Kidney epithelial cell (primary cell): Measurements from ENCODE around the gene ANO9. TPM values are rescaled to one million over a fixed set of nuclear protein-coding genes. Genes with fewer than 3 reads are reported as not detected.
"Not testable (repeated sequence)": the region's sequence is repeated elsewhere in the genome, so short reads cannot be mapped to it uniquely, and the experiment has no call there.

Experiments used
- DNase-seq: peaks from one replicate; pipeline ENCODE4 v3.0.0-alpha.2; 2010; ENCODE audit warnings: low read depth
- H3K27me3 ChIP-seq: 2 replicates; pipeline ENCODE4 v1.6.0; 2011; ENCODE audit warnings: low read length; ENCODE audit not compliant: control insufficient read depth, insufficient read depth
- H3K36me3 ChIP-seq: 2 replicates; pipeline ENCODE4 v1.5.1; 2011; ENCODE audit warnings: low read length; ENCODE audit not compliant: control insufficient read depth, insufficient read depth
- H3K4me3 ChIP-seq: 2 replicates; pipeline ENCODE4 v1.5.1; 2011; ENCODE audit warnings: low read depth, mild to moderate bottlenecking, control low read depth, low read length
- total RNA-seq: library from RNA; depleted of rRNA; stranded (reverse); fragments of >200 nt; gene quantifications from 2 replicates; pipeline ENCODE4 v1.2.3, GENCODE V29; 2015
- TF ChIP-seq, protein P1 (sequence below): IDR thresholded peaks from 2 replicates; pipeline ENCODE4 v1.5.1; 2011; ENCODE audit warnings: mild to moderate bottlenecking, moderate library complexity, low read length, control low read depth, inconsistent platforms; ENCODE audit not compliant: insufficient read depth, poor library complexity, severe bottlenecking

Gene ANO9
- total RNA-seq, 1 donor from 2014 or later: 18.4 TPM

DNA sequence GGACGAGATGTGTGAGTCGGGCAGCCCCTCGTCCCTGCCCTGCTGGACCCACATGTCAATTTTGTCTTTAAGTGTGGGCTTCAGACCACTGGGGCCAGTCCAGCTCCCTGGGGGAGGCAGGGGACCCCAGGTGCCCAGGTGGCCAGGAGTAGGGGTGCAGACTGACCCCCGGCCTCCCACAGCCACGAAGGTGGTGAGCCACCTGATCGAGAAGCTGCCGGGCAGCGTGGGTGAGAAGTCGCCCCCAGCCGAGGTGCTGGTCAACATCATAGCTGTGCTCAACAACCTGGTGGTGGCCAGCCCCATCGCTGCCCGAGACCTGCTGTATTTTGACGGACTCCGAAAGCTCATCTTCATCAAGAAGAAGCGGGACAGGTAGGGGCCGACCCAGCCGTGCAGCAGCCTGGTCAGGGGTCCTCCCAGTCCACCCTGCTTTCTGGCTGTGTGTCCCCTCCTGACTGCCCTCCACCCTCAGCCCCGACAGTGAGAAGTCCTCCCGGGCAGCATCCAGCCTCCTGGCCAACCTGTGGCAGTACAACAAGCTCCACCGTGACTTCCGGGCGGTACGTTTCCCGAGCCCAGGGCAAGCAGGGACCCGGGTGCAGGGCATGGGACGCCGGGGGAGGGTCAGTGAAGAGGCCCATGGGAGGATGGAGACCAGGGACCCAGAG lies 37.9 kb downstream of the ANO9 start:
- no peaks in the 10 kb centered on the region for H3K36me3 ChIP-seq
- peaks cover 23% of the 10 kb centered on the region for H3K27me3 ChIP-seq
- no peak for DNase-seq
- no peak overlapping the region for H3K4me3 ChIP-seq
- TF ChIP-seq, protein P1, sequence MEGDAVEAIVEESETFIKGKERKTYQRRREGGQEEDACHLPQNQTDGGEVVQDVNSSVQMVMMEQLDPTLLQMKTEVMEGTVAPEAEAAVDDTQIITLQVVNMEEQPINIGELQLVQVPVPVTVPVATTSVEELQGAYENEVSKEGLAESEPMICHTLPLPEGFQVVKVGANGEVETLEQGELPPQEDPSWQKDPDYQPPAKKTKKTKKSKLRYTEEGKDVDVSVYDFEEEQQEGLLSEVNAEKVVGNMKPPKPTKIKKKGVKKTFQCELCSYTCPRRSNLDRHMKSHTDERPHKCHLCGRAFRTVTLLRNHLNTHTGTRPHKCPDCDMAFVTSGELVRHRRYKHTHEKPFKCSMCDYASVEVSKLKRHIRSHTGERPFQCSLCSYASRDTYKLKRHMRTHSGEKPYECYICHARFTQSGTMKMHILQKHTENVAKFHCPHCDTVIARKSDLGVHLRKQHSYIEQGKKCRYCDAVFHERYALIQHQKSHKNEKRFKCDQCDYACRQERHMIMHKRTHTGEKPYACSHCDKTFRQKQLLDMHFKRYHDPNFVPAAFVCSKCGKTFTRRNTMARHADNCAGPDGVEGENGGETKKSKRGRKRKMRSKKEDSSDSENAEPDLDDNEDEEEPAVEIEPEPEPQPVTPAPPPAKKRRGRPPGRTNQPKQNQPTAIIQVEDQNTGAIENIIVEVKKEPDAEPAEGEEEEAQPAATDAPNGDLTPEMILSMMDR: no peak

DNA sequence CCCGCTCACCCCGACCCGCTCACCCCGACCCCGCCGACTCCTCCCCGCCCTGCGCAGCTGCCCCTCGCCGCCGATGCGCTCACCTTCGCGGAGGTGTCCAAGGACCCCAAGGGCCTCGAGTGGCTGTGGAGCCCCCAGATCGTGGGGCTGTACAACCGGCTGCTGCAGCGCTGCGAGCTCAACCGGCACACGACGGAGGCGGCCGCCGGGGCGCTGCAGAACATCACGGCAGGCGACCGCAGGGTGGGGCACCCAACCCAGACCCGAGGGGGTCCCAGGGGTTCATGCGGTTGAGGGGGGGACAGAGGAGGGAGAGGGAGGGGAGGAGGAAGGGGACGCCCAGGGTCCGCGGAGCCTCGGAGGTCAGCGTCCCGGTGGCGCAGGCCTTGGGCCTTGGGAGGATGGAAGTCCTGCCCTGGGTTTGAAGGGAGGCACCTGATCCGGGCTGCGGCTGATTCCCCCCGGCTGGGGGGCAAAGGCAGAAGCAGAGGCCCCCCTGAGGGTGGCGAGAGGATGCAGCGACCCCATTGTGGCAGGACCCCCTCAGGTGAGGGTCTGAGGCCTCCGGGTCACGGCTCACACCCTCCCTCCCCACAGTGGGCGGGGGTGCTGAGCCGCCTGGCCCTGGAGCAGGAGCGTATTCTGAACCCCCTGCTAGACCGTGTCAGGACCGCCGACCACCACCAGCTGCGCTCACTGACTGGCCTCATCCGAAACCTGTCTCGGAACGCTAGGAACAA lies 38.6 kb downstream of the ANO9 start:
- Histone ChIP-seq H3K36me3 (no peaks in the 10 kb centered on the region), H3K4me3 (no peak overlapping the region), H3K27me3 (peaks cover 25% of the 10 kb centered on the region)
- DNase-seq: no peak
- TF ChIP-seq, protein P1: no peak

DNA sequence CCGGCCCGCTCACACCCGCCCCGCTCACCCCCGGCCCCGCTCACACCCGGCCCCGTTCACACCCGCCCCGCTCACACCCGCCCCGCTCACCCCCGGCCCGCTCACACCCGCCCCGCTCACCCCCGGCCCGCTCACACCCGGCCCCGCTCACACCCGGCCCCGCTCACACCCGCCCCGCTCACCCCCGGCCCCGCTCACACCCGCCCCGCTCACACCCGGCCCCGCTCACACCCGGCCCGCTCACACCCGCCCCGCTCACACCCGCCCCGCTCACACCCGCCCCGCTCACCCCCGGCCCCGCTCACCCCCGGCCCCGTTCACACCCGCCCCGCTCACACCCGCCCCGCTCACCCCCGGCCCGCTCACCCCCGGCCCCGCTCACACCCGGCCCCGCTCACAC lies 40.6 kb downstream of the ANO9 start:
- DNase-seq, H3K4me3 ChIP-seq, H3K36me3 ChIP-seq: not testable (repeated sequence)
- peaks cover 25% of the 10 kb centered on the region for H3K27me3 ChIP-seq

DNA sequence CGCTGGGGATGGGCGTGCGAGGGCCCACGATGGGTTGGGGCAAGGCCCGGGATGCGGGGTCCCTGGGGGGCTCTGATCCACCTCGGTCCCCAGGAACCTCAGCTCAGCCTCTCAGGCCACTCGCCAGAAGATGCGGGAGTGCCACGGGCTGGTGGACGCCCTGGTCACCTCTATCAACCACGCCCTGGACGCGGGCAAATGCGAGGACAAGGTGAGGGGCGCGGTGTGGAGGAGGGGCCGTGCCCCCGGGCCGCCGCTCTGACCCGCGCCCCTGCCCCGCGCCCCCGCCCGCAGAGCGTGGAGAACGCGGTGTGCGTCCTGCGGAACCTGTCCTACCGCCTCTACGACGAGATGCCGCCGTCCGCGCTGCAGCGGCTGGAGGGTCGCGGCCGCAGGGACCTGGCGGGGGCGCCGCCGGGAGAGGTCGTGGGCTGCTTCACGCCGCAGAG lies 41.5 kb downstream of the ANO9 start:
- Histone ChIP-seq H3K27me3 (peaks cover 25% of the 10 kb centered on the region), H3K36me3 (no peaks in the 10 kb centered on the region), H3K4me3 (no peak overlapping the region)
- no peak for DNase-seq
- TF ChIP-seq, protein P1: no peak

DNA sequence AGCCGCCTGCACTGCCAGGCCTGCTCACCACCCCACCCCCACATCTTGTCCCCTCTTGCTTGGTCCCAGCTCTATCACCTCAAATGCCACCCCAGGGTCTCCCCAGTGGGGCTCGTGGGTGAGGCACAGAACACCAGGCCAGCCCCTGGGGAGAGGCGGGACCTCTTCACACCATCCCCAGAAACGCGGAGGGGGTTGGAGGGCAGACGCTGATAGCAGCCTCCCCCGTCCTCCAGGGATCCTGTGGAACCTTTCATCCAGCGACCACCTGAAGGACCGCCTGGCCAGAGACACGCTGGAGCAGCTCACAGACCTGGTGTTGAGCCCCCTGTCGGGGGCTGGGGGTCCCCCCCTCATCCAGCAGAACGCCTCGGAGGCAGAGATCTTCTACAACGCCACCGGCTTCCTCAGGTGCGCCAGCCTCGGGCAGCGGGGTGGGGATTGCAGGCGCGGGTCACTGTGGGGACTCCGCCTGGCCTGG lies 42.0 kb downstream of the ANO9 start:
- Histone ChIP-seq H3K4me3 (no peak overlapping the region), H3K36me3 (no peaks in the 10 kb centered on the region), H3K27me3 (peaks cover 25% of the 10 kb centered on the region)
- no peak for DNase-seq
- TF ChIP-seq, protein P1: no peak

DNA sequence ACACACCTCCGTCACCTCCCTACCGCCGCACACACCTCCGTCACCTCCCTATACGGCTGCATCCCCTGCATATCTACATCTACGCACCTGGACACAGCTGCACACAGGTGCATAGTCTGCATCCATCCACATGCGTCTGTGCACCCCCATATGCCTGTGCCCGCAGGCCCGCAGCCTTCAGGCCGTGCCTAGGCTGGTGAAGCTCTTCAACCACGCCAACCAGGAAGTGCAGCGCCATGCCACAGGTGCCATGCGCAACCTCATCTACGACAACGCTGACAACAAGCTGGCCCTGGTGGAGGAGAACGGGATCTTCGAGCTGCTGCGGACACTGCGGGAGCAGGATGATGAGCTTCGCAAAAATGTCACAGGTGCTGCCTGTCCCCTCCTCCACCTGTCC lies 43.0 kb downstream of the ANO9 start:
- no peak overlapping the region for H3K4me3 ChIP-seq
- TF ChIP-seq, protein P1: no peak
- no peaks in the 10 kb centered on the region for H3K36me3 ChIP-seq
- DNase-seq: no peak
- peaks cover 22% of the 10 kb centered on the region for H3K27me3 ChIP-seq
